HG03060 (cell line): Measurements from ENCODE around the gene PCSK5.

Experiments
- ATAC-seq: cut with Tn5 transposase; IDR thresholded peaks from one replicate; pipeline ENCODE4 v1.9.1; 2021; ENCODE audit warnings: low read depth, moderate number of reproducible peaks; ENCODE audit not compliant: unreplicated experiment

The PCSK5 gene

GRCh38 chr9:76401580-76402354, 511.3 kb downstream of the PCSK5 start:
- no peak for ATAC-seq

DNA sequence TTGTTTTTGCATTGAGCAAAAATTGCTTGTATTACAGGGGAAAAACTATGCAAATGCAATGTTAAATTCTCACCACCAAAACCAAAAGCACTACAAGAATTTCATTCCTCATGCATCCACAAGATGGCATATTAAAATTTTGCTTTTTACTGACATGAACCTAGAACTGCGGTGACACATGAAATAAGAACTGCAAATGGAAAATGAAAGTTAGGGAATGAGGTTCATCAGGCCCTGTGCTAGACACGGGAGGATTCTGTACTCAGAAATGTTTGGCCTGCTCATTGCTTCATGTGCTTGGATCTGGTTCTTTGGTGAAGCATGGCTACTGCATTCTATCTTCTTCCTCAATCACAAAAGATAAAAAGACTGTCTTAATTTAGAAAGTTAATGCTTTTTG, 512.9 kb downstream of the PCSK5 start:
- ATAC-seq, result peak; percentile 85

DNA sequence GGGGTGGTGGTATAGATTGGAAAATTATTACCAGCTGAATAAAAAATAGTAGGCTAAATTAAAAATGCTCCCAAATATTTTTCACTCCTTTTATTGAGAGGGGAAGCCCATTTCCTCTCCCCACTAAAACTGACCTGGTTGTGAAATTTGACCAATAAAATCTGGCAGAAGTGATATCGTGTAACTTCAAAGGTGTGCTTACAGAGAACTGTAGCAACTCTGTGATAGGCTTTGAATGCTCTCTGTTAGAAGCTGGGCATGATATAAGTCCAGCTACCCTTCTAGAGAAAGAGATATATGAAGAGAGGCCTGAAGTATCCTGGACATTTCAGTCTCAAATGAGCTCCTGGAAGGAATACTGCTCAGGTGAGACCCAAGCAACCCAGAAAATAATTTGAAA, 513.9 kb downstream of the PCSK5 start:
- no peak for ATAC-seq

DNA sequence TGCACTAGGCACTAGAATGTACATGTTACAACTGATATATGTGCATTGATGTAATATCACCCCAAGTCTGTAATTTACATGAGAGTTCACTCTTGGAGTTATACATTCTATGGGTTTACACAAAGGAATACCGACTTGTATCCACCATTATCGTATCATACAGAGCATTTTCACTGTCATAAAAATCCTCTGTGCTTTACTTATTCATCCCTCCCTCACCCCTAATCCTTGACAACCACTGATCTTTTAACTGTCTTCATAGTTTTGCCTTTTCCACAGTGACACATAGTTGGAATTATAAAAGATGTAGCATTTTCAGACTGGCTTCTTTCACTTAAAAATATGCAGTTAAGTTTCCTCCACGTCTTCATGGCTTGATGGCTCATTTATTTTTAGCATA, 514.9 kb downstream of the PCSK5 start:
- ATAC-seq, result no peak

DNA sequence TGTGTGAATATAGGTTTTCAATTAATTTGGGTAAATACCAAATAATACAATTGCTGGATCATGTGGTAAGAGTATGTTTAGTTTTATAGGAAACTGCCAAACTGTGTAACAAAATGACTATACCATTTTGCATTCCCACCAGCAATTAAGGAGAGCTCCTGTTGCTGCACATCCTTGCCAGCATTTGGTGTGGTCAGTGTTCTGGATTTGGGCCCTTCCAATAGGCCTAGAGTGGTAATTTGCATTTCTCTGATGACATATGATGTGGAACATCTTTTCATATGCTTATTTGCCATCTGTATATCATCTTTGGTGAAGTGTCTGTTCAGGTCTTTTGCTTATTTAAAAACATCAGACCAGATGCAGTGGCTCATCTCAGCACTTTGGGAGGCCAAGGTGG, 515.4 kb downstream of the PCSK5 start:
- no peak for ATAC-seq
